GM19193 (cell line): ENCODE data around the gene MYO6.

Source experiments
- POLR2A ChIP-seq: IDR thresholded peaks from 4 replicates; pipeline ENCODE4 v1.6.1; 2011; ENCODE audit not compliant: insufficient read depth, insufficient read length; ENCODE audit errors: extremely low read depth

The MYO6 gene

DNA sequence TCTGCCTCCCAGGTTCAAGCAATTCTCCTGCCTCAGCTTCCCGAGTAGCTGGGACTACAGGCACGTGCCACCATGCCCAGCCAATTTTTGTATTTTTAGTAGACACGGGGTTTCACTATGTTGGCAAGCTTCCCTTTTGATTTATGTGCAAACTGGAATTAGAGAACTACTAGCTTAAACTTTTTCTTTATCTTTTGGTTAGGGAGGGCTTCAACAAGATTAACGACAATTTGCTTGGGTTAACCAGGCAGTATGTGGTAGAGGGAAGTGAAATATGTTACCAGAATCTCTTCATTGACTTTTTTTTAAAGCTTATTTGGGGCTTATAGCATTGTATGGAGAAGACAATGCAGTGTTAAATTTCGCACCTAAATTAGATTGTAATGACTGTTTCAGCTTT, 9.0 kb downstream of the MYO6 start:
- no peak for TF ChIP-seq POLR2A

DNA sequence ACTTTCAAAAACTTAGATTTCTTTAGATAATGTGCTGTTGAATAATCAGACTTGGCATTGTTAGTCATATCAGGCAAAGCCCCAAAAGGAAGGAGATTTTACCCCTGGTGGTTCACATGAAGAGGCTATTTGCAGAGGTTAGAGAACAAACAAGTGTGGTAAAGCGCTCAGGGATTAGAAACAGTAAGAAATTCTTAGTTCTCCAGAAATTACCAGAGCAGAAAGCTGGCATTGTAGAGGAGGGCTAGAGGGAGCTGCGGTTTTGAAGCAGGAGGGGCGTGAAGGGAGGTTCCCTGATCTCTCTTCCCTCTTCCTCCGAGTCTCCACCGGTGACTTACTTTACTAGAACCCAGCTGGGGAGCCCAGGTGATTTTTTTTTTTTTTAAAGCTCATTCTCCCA, 10.2 kb downstream of the MYO6 start:
- TF ChIP-seq POLR2A = no peak

DNA sequence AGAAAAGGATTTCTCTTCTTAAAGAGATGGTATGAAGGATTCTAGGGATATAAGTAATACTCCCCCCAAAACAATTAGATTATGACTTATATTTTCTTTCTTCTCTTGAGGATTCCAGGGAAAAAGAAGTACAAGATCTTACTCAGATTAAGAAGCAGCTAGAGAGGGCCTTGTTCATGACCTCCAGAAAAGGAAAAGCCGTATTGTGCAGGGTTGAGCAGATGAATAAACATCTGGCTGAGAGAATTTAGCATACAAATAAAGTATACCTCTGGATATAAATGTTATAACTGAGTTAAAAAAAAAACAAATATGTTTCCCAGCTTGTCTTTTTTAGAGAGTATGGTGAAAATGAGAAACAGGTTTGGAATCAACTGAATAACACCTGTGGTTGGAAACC, 11.3 kb downstream of the MYO6 start:
- TF ChIP-seq POLR2A = no peak

DNA sequence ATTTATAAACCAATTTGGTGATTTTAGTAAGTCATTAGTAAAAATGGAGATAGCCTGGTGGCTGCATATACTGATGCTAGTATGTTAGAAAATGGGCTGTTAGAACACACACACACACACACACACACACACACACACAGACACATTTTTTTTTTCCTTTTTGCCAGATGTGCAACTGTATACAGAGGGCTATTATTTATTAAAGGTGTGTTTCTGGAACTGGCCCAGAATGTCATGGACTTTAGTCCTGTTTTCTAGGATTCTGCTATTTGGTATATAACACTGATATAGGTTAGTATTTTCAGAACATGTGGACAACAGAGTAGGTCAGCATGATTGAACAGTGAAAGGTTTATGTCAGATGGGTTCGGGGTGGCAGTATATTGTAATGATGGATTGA, 12.4 kb downstream of the MYO6 start:
- TF ChIP-seq POLR2A = no peak

DNA sequence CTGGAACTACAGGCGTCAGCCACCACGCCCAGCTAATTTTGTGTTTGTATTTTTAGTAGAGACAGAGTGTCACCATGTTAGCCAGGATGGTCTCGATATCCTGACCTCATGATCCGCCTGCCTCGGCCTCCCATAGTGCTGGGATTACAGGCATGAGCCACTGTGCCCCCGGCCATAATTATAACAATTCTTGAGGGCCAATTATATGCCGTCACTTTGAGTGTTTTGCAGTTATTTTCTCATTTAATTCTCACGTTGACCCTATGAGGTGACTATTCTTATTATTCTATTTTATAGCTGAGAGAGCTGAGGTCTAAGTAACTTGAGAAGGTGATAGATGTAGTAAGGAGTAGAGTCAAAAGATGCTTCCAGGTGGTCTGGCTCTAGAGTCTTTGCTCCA, 13.0 kb downstream of the MYO6 start:
- TF ChIP-seq POLR2A = no peak

DNA sequence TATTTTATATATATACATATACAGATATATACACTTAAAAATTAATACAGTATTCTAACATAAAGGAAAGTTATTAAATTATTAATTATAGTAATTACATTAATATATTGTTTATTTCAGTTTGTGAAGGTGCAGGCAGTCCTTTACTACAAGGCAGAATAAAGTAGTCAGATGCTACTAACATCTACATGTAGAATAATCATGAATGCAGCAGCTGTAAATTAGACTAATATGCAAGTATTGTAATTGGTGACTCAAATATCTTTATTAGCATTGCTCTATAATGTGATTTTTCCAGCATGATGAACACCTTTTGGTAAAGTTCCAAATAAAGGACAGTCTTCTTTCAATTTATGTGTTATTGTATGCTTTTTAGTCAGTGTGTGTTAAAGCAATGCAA, 17.3 kb downstream of the MYO6 start:
- no peak for TF ChIP-seq POLR2A

DNA sequence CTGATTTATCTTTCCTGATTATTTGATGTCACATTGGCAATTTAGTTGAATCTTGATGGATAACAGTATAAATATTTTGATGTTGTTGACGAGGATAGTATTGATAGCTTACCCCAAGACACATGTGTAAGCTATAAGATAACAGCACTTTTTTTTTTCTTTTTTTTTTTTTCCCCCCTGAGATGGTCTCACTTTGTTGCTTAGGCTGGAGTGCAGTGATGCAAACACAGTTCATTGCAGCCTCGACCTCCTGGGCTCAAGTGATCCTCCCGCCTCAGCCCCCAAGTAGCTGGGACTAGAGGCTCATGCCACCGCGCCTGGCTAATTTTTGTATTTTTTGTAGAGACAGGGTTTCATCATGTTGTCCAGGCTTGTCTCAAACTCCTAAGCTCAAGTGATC, 21.8 kb downstream of the MYO6 start:
- no peak for TF ChIP-seq POLR2A

DNA sequence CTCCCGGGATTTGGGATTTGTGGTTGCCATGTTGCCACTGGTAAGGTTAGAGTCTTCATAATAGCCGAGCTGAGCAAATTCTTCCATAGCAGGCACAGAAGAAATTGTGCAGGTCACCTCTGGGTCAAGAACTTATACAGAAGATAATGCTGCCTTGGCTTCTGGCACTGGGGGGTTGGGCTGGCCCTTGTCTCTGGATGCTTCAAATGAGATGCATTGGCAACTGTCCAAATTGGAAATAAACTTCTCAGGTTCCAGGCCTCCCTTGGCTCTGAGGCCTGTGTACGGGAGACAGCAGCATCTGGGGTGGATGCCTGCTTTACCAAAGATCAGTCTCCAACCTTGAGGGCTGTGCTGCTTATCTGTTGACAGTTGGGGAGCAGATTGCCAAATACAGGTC, 26.2 kb downstream of the MYO6 start:
- TF ChIP-seq POLR2A = no peak

DNA sequence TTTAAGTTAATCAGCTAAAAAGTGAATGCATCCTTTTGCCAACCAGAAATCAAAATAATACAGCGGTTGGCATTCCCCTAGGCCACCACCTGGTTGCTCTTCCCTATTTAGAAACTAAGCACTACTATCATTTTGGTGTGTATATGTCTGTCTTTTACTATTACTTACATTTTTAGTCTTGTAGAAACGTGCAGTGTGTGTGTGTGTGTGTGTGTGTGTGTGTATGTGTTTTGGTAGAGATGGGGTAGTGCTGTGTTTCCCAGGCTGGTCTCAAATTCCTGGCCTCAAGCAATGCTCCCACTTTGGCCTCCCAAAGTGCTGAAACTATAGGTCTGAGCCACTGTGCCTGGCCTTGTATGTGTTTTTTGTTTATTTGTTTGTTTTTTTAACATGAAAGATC, 27.4 kb downstream of the MYO6 start:
- no peak for TF ChIP-seq POLR2A

DNA sequence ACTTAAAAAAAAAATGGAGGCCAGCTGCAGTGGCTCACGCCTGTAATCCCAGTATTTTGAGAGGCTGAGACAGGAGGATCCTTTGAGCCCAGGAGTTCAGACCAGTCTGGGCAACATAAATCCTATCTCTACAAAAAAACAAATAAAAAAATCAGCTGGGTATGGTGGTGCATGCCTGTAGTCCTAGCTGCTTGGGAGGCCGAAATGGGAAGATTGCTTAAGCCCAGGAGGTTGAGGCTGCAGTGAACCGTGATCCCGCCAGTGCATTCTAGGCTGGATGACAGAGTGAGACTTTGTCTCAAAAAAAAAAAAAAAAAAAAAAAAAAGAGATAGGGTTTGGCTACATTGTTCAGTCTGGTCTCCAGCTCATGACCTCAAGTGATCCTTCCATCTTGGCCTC, 29.7 kb downstream of the MYO6 start:
- TF ChIP-seq POLR2A = no peak

DNA sequence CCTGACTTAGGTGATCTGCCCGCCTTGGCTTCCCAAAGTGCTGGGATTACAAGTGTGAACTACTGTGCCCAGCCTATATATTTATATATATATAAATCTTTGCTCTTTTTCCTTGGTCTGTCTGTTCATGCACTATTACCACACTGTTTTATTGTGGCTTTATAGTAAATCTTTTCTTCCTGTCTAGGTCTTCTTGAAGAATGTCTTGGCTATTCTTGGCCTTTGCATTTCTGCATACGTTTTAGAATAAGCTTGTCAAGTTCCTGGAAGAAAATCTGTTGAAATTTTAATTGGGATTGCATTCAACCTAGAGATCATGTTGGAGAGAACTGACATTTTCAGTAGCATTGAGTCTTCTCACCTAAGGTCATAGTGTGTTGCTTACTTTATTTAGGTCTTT, 37.1 kb downstream of the MYO6 start:
- TF ChIP-seq POLR2A = no peak

DNA sequence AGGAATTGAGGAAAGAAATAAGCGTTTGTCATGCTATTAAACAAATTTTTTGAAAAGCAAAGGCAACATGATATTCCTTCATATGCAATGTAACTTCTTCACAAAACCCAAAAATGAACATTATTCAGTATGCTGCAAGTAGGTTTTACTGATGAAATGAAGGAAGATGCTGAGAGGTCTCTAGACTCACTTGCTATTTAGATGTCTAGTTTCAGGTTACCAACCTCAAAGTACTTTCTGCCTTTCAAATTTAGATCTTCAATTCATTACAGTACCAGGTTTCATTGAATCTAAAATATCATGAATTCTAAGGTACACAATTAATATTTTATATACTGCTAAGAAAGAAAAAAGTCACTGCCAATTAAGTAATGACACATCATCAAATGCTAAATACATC, 39.9 kb downstream of the MYO6 start:
- TF ChIP-seq POLR2A = no peak

DNA sequence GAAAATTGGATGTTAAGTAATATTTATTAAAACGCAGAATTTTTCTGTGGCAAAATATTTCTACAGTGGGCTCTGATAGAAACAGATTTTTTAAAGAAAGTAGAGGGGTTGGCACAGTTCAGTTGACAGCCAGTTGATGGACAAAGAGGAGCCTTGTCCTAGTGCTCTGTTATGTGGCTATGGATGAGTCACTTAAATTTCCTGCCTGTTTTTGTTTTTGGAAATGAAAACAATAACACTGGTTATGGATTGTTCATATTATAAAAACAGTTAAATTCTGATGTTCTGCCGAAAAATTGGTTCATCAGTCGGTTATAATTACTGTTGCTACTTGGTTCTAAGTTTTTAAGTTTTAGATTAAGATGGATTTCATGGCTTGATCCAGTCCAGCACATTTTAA, 42.8 kb downstream of the MYO6 start:
- no peak for TF ChIP-seq POLR2A

DNA sequence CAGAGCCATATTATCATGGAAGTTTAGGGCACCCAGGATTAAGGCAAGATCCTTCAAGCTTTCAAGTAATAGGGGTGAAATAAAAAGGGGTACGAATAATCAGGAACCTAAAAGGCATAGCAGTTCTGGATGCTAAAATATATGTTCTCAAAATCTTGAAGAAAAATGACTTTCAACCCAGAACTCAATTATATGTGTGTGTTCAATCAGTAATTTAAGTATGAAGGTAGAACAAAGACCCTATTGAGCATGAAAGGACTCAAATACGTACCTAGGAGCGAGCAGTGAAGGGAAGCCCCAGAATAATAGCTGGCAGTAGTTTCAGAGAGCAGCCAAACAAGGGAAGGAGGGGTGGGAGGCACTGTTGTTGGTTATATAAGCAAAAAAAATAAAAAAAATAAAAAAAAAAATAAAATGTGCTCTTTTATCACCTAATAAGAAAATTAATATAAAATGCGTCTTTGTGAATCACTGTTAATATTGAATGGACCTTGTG, 45.4 kb downstream of the MYO6 start:
- TF ChIP-seq POLR2A = no peak

DNA sequence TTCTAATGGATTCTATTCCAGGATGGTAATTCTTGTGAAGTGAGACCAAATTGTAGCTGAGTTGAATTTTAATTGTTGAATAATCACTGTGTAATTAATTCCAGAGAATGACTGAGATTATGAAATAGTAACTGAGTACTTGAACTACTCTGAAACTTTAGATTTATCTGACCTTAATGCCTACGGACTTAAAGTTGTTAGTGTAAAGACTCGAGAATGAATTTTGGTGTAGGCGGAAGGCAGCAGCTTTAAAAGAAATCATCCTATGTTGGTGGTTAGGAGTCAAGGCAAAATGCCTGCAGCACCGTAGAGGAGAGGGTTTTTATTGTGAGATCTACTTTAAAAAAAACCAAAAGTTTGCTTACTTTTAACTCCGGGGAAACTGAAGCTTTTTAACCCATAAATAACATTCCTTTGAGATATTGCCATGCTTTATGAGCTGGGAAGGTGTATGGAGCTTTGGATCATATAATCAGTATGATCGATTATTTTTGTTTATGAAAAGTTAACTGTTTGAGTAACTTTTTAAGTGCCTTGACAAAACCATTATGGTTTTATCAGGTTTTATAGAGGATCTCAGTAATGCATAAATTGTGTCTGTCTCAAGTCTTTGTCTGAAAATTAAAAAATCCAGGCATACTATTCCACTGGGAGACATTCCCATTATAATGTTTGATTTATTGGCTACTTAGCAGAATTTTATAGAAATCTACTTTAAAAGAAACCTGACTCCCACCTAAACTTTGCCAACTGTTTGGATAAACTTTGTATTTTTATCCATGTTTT, 46.1 kb downstream of the MYO6 start:
- TF ChIP-seq POLR2A = no peak

DNA sequence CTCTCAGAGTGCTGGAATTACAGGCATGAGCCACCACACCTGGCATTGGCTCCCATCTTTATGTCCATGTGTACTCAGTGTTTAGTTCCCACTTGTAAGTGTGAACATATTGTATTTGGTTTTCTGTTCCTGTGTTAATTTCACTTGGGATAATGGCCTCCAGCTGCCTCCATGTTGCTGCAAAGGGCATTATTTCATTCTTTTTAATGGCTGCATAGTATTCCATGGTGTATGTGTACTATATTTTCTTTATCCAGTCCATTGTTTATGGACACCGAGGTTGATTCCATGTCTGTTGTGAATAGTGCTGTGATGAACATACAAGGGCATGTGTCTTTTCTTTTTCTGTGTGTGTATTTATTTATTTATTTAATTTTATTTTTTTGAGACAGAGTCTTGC, 47.7 kb downstream of the MYO6 start:
- no peak for TF ChIP-seq POLR2A

DNA sequence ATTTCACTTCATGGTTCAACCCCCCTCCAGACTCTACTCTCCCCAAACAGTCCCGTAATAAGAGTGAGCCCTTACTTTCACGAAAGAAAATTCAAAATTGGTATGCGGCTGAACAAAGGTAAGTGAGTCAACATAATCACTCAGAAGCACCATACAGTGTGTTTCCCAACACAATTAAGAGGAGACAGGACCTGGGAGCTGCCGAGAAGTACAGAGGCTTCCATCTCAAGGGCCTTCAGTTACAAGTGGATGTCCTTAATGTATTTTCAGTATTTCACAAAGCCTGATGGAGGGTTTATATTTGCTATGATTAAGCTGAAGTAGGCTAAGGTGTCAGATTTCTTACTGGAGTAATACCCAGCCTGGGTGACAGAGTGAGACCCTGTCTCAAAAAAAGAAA, 51.1 kb downstream of the MYO6 start:
- no peak for TF ChIP-seq POLR2A

DNA sequence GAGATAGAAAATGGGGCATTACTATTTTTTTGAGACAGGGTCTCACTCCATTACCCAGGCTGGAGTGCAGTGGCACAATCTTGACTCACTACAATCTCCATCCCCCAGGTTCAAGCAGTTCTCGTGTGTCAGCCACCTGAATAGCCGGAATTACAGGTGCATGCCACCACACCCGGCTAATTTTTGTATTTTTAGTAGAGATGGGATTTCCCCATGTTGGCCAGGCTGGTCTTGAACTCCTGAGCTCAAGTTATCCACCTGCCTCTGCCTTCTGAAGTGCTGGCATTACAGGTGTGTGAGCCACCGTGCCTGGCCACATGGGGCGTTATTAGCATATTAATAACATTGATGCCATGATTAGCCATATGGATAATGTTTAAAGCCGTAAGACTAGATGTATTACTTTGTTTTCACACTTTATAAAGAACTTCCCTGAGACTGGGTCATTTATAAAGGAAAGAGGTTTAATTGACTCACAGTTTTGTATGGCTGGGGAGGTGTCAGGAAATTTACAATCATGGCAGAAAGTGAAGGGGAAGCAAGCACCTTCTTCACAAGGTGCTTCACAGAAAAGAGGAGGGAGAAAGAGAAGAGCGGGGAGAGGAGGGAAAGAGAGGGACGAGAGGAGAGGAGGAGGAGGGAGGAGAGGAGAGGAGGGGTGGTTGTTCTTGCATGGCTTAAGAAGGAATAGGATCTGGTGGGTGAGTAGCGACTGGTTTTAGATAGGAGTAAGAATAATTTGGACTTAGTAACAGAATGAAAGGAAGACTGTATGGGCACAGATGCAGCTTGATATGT, 51.9 kb downstream of the MYO6 start:
- TF ChIP-seq POLR2A = no peak
